Activated CD4-positive, alpha-beta memory T cell treated with anti-CD3 and anti-CD28 coated beads, Interleukin-2, amount 10 ng/mL, durations not matched to agents 7 days and 5 days (primary cell): ENCODE data around the gene CCDC192. TPM values are rescaled to one million over a fixed set of nuclear protein-coding genes. Genes with fewer than 3 reads are reported as not detected.

Experiments
- CTCF ChIA-PET: fragments of 350-600 bp; sonication (Branson Sonifier 250); formaldehyde crosslinking; loops from one replicate; lab custom pipeline; 2021; ENCODE audit warnings: antibody characterized with exemption, inconsistent platforms; lab: Charles Lee
- POLR2A ChIA-PET: fragments of 350-600 bp; sonication (Branson Sonifier 250); formaldehyde crosslinking; loops from one replicate; lab custom pipeline; 2021; ENCODE audit warnings: antibody characterized with exemption; lab: Charles Lee
- DNase-seq: peaks from one replicate; pipeline ENCODE4 v3.0.0-alpha.2; 2020
- H3K27ac Mint-ChIP-seq: one replicate; pipeline ENCODE4 v1.8.0; 2021; ENCODE audit warnings: mild to moderate bottlenecking, mixed read lengths
- H3K27me3 Mint-ChIP-seq: one replicate; pipeline ENCODE4 v1.8.0; 2021; ENCODE audit warnings: mixed read lengths
- H3K36me3 Mint-ChIP-seq: one replicate; pipeline ENCODE4 v1.8.0; 2021; ENCODE audit warnings: low read depth, mixed read lengths
- H3K4me1 Mint-ChIP-seq: one replicate; pipeline ENCODE4 v1.8.0; 2021; ENCODE audit warnings: mixed read lengths
- H3K4me3 Mint-ChIP-seq: one replicate; pipeline ENCODE4 v1.8.0; 2021; ENCODE audit warnings: mild to moderate bottlenecking, mixed read lengths
- H3K9me3 Mint-ChIP-seq: one replicate; pipeline ENCODE4 v1.8.0; 2021; ENCODE audit warnings: mixed read lengths
- total RNA-seq, 2 experiments: library from RNA; stranded (reverse); gene quantifications; one replicate each; pipeline ENCODE4 v1.2.3, GENCODE V29; 2021

Gene CCDC192
- total RNA-seq, 2 experiments from 2014 or later: not detected

- Mint-ChIP-seq H3K27ac (no peak overlapping the region), H3K27me3 (peaks cover 3% of the 10 kb centered on the region), H3K4me3 (no peak overlapping the region), H3K9me3 (no peaks in the 10 kb centered on the region), H3K36me3 (no peaks in the 10 kb centered on the region), H3K4me1 (no peaks in the 10 kb centered on the region)
- DNase-seq: peak; percentile 27
- ChIA-PET POLR2A (no interaction called here), CTCF (interaction anchor here (1.1 to 1.5 kb wide), 2 partner anchors 325 to 326 kb away, joined by 8 to 9 read pairs; no protein-coding TSS in a partner anchor)
These were observed 172.2 kb downstream of the CCDC192 start for GRCh38 chr5:127875235-127876021.

GRCh38 chr5:127876384-127876783, 173.2 kb downstream of the CCDC192 start:
- H3K4me1 Mint-ChIP-seq: no peaks in the 10 kb centered on the region
- CTCF ChIA-PET: interaction anchor here (0.7 to 1.5 kb wide), 4 partner anchors 310 to 326 kb away, joined by 3 to 9 read pairs (median 6); no protein-coding TSS in a partner anchor
- H3K27me3 Mint-ChIP-seq: peaks cover 3% of the 10 kb centered on the region
- POLR2A ChIA-PET: no interaction called here
- no peak overlapping the region for H3K27ac Mint-ChIP-seq
- H3K9me3 Mint-ChIP-seq: no peaks in the 10 kb centered on the region
- no peaks in the 10 kb centered on the region for H3K36me3 Mint-ChIP-seq
- H3K4me3 Mint-ChIP-seq: no peak overlapping the region
- no peak for DNase-seq

GRCh38 chr5:127878174-127878750, 175.1 kb downstream of the CCDC192 start:
- no peak overlapping the region for H3K27ac Mint-ChIP-seq
- H3K9me3 Mint-ChIP-seq: no peaks in the 10 kb centered on the region
- peaks cover 3% of the 10 kb centered on the region for H3K27me3 Mint-ChIP-seq
- H3K36me3 Mint-ChIP-seq: no peaks in the 10 kb centered on the region
- ChIA-PET POLR2A (no interaction called here), CTCF (interaction anchor here (1.2 to 1.7 kb wide), 3 partner anchors 13 to 323 kb away, joined by 3 to 7 read pairs (median 4); no protein-coding TSS in a partner anchor)
- H3K4me1 Mint-ChIP-seq: no peaks in the 10 kb centered on the region
- H3K4me3 Mint-ChIP-seq: no peak overlapping the region
- peak; percentile 18 for DNase-seq

GRCh38 chr5:127884416-127884815, 181.2 kb downstream of the CCDC192 start:
- no peak for DNase-seq
- Mint-ChIP-seq H3K4me3 (no peak overlapping the region), H3K4me1 (no peaks in the 10 kb centered on the region), H3K9me3 (no peaks in the 10 kb centered on the region), H3K36me3 (no peaks in the 10 kb centered on the region), H3K27me3 (no peaks in the 10 kb centered on the region), H3K27ac (no peak overlapping the region)
- ChIA-PET POLR2A (no interaction called here), CTCF (no interaction called here)

- no peaks in the 10 kb centered on the region for H3K9me3 Mint-ChIP-seq
- no peak overlapping the region for H3K4me3 Mint-ChIP-seq
- POLR2A ChIA-PET: no interaction called here
- H3K4me1 Mint-ChIP-seq: no peaks in the 10 kb centered on the region
- CTCF ChIA-PET: interaction anchor here (0.6 kb wide), 1 partner anchor 13 kb away, joined by 3 read pairs; no protein-coding TSS in a partner anchor
- H3K27me3 Mint-ChIP-seq: no peaks in the 10 kb centered on the region
- no peaks in the 10 kb centered on the region for H3K36me3 Mint-ChIP-seq
- DNase-seq: no peak
- no peak overlapping the region for H3K27ac Mint-ChIP-seq
These were observed 182.0 kb downstream of the CCDC192 start for GRCh38 chr5:127885176-127885575.

- Mint-ChIP-seq H3K27me3 (no peaks in the 10 kb centered on the region), H3K4me3 (no peak overlapping the region), H3K9me3 (no peaks in the 10 kb centered on the region), H3K4me1 (no peaks in the 10 kb centered on the region), H3K27ac (no peak overlapping the region), H3K36me3 (no peaks in the 10 kb centered on the region)
- ChIA-PET CTCF (no interaction called here), POLR2A (no interaction called here)
- DNase-seq: no peak
These were observed 182.9 kb downstream of the CCDC192 start for GRCh38 chr5:127886081-127886480.

GRCh38 chr5:127887282-127887681, 184.1 kb downstream of the CCDC192 start:
- H3K4me3 Mint-ChIP-seq: no peak overlapping the region
- ChIA-PET POLR2A (no interaction called here), CTCF (no interaction called here)
- H3K27me3 Mint-ChIP-seq: no peaks in the 10 kb centered on the region
- H3K4me1 Mint-ChIP-seq: no peaks in the 10 kb centered on the region
- no peaks in the 10 kb centered on the region for H3K9me3 Mint-ChIP-seq
- no peak for DNase-seq
- H3K36me3 Mint-ChIP-seq: no peaks in the 10 kb centered on the region
- H3K27ac Mint-ChIP-seq: no peak overlapping the region

GRCh38 chr5:127891942-127892341, 188.8 kb downstream of the CCDC192 start:
- Mint-ChIP-seq H3K36me3 (no peaks in the 10 kb centered on the region), H3K9me3 (no peaks in the 10 kb centered on the region)

GRCh38 chr5:127892467-127893207, 189.4 kb downstream of the CCDC192 start:
- Mint-ChIP-seq H3K4me3 (no peak overlapping the region), H3K9me3 (no peaks in the 10 kb centered on the region), H3K36me3 (no peaks in the 10 kb centered on the region), H3K27me3 (no peaks in the 10 kb centered on the region), H3K27ac (no peak overlapping the region), H3K4me1 (no peaks in the 10 kb centered on the region)
- ChIA-PET CTCF (no interaction called here), POLR2A (no interaction called here)
- no peak for DNase-seq

More at GRCh38 chr5:127891942-127892341, 188.8 kb downstream of the CCDC192 start:
- Mint-ChIP-seq H3K27me3 (no peaks in the 10 kb centered on the region), H3K27ac (no peak overlapping the region), H3K4me1 (no peaks in the 10 kb centered on the region), H3K4me3 (no peak overlapping the region)
- no peak for DNase-seq
- POLR2A ChIA-PET: no interaction called here
- CTCF ChIA-PET: no interaction called here

- ChIA-PET CTCF (no interaction called here), POLR2A (no interaction called here)
- no peak overlapping the region for H3K27ac Mint-ChIP-seq
These were observed 190.0 kb downstream of the CCDC192 start for GRCh38 chr5:127893232-127893631.

GRCh38 chr5:127894461-127894860, 191.3 kb downstream of the CCDC192 start:
- Mint-ChIP-seq H3K36me3 (no peaks in the 10 kb centered on the region), H3K4me3 (no peak overlapping the region), H3K4me1 (peaks cover 4% of the 10 kb centered on the region), H3K27me3 (no peaks in the 10 kb centered on the region), H3K27ac (no peak overlapping the region), H3K9me3 (no peaks in the 10 kb centered on the region)
- ChIA-PET POLR2A (no interaction called here), CTCF (no interaction called here)
- DNase-seq: no peak

More at GRCh38 chr5:127893232-127893631, 190.0 kb downstream of the CCDC192 start:
- Mint-ChIP-seq H3K4me1 (no peaks in the 10 kb centered on the region), H3K36me3 (no peaks in the 10 kb centered on the region), H3K27me3 (no peaks in the 10 kb centered on the region), H3K9me3 (no peaks in the 10 kb centered on the region), H3K4me3 (no peak overlapping the region)
- DNase-seq: no peak

- ChIA-PET CTCF (interaction anchor here (1.1 kb wide), 1 partner anchor 185 kb away, joined by 4 read pairs; the partner anchor contains the start of gene SLC12A2), POLR2A (no interaction called here)
- H3K36me3 Mint-ChIP-seq: no peaks in the 10 kb centered on the region
These were observed 195.5 kb downstream of the CCDC192 start for GRCh38 chr5:127898551-127899213.

More at GRCh38 chr5:127898551-127899213, 195.5 kb downstream of the CCDC192 start:
- Mint-ChIP-seq H3K9me3 (no peaks in the 10 kb centered on the region), H3K27me3 (no peaks in the 10 kb centered on the region), H3K4me1 (peaks cover 4% of the 10 kb centered on the region), H3K27ac (no peak overlapping the region), H3K4me3 (no peak overlapping the region)
- no peak for DNase-seq
